Activated naive CD4-positive, alpha-beta T cell treated with anti-CD3 and anti-CD28 coated beads, Interleukin-2, amount 50 U/mL, for 16 hours (primary cell): Measurements from ENCODE around the gene GLRX.

ENCODE experiments used
- DNase-seq: peaks from one replicate; pipeline ENCODE4 v3.0.0-alpha.2; 2020

GLRX gene

GRCh38 chr5:95806687-95807086 is 15.8 kb downstream of the GLRX start:
- no peak for DNase-seq

GRCh38 chr5:95804736-95805539 is 17.6 kb downstream of the GLRX start:
- DNase-seq, result no peak

- DNase-seq, result no peak
These were observed 19.0 kb downstream of the GLRX start for GRCh38 chr5:95803271-95804148.

DNA sequence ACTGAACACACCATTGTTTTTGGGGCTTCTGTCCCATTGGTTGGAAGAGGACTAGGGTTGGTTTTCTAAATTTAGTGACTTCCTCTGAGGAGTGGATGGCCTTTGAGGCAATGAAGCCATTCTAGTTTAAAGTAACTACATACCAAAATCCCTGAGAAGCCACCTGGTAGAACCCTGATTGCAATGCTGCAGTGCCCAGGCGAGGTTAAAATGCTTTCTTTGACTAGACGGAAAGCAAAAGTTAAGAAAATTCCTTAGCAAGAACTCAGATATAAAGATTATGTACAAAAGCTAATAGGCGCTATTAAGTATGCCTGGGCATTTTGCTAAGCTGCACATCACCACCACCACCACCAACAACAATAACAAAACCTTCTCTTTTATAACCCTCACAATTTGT is 20.6 kb downstream of the GLRX start:
- no peak for DNase-seq

GRCh38 chr5:95801532-95801931 is 21.0 kb downstream of the GLRX start:
- DNase-seq, result no peak

DNA sequence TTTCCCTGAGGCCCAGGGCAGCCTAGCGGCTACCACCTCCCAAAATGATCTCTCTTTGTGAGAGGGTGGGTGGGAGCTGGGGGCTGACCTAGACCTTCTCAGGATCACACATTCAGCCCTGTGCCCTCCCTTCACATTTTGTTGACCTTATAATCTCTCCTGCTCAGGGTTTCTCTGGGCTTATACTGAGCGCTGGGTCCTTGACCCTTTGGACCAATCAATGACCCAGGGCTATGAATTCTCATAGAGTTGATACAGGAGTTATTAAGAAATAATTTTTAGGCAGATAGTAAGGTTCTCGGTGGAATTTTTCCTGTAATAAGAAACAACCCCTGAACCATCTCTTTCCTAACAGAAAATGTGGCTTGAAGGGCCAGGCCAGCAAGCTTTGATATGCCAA is 22.0 kb downstream of the GLRX start:
- DNase-seq, result no peak

DNA sequence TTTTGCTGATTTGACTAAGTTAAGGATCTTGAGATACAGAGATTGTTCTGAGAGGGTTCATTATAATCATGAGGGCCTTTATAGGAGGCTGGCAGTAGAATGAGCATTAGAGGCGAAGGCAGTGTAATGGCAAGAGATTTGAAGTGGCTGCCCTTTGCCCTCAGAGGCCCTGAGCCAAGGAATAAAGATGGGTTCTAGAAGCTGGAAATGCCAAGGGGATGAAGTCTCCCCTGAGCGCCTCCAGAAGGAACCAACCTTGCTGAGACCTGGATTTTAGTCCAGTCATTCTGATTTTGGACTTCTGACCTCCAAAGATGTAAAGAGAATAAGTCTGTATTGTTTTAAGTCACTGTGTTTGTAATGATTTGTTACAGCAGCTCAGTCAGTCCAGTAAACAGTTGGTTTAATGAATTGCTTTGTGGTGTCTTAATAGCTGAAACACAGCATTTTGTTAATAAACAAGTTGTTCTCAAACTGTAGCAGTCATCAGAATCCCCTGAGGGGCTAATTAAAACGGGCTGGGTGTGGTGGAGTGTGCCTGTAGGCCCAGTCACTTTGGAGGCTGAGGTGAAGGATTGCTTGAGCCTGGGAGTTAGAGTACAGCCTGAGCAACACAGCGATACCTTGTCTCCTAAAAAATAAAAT is 23.2 kb downstream of the GLRX start:
- DNase-seq, result no peak

- DNase-seq, result no peak
These were observed 24.0 kb downstream of the GLRX start for GRCh38 chr5:95798545-95798944.

GRCh38 chr5:95798048-95798447 is 24.5 kb downstream of the GLRX start:
- DNase-seq, result no peak

GRCh38 chr5:95797301-95797700 is 25.2 kb downstream of the GLRX start:
- no peak for DNase-seq

- no peak for DNase-seq
These were observed 28.4 kb downstream of the GLRX start for GRCh38 chr5:95794070-95794516.

- DNase-seq, result no peak
These were observed 30.8 kb downstream of the GLRX start for GRCh38 chr5:95791751-95792150.

- no peak for DNase-seq
These were observed 34.0 kb downstream of the GLRX start for GRCh38 chr5:95788493-95788892.

GRCh38 chr5:95786821-95787418 is 35.6 kb downstream of the GLRX start:
- DNase-seq, result no peak

- no peak for DNase-seq
These were observed 37.8 kb downstream of the GLRX start for GRCh38 chr5:95784514-95785302.

DNA sequence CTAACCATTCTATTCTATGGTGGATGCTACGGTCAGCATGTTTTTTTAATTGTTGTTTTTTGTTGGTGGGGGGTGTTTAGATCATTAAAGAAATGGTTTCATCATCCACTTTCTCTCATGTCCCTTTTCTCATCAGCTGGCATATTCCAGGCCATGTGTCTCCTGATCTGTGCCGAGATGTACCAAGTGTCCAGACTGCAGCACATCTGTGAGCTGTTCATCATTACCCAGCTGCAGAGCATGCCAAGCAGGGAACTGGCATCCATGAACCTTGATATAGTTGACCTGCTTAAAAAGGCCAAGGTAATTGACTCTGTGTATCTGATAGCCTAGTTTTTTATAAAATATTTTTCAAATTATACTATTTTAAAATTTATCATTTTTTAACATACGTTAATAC is 38.9 kb downstream of the GLRX start:
- no peak for DNase-seq

DNA sequence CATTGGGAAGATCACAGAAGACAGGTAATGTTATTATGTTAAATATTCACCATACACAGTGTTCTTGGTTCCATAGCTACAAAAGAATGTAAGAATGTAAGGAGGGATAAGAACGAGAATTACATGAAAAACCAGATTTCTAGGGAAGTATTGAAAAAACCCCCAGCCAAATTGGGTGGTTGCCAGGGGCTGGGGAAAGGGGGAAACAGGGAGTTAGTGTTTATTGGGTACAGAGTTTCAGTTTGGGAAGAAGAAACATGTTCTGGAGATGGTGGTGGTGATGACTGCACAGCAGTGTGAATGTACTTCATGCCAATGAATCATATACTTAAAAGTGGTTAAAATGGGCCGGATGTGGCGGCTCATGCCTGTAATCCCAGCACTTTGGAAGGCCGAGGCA is 40.3 kb downstream of the GLRX start:
- no peak for DNase-seq

DNA sequence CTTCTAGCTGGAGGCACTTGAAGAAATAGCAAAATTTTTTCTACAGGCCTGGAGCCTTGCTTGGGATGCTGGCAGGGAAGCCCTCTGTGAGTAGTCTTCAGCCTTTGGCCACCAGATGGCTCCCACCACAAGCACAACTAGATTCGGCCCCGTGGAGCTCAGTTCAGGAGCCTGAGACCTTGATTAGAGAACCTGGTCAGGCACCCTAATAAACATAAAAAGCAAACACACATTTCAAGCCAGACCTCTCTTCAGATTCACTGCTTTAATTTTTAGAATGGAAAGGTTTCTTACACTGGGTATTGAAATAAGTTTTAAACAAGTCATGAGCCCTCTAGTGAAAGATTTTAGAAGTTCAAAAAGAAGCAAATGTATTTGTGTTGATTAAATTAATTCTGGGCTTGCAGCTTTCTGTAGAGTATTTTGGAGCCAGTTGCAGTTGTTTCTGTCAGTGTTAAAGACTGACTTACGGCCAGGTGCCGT is 41.4 kb downstream of the GLRX start:
- DNase-seq, result peak; percentile 71

DNA sequence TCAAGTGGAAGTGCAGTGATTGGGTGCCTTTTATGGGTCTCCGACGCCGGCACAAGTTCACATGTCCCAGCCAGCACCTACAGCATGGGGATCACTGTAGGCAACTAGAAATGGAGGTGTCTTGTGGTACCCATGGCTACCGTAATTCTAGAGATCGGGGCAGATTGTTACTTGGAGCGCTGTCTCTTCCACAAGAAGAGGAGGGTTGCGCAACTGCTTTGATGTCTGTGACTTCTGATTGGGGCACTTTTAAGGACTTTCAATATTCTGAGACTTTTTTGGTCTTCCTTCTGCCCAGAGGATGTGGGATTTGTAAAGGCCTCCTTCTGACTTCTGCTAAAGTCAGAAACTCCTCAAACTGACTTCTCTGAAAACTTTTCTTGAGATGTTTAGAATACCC is 41.9 kb downstream of the GLRX start:
- no peak for DNase-seq

DNA sequence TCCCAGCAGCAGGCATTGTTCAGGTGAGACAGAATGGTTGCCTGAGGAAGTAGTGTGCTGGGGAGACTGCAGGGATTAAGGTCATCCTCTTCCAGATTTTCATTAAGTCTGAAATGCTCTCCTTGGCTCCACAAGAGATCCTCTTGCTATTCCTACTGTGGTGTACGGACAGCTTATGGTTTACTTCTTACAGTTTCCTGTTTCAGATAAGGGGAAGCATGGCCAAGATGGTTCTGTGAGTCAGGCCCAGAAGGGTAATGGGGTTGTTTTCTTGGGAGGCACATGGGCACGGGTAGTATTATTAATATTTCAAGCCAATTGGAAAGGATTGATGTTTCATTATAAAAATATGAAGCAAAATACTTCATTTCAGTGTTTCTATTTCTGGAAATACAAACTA is 42.9 kb downstream of the GLRX start:
- DNase-seq, result no peak

DNA sequence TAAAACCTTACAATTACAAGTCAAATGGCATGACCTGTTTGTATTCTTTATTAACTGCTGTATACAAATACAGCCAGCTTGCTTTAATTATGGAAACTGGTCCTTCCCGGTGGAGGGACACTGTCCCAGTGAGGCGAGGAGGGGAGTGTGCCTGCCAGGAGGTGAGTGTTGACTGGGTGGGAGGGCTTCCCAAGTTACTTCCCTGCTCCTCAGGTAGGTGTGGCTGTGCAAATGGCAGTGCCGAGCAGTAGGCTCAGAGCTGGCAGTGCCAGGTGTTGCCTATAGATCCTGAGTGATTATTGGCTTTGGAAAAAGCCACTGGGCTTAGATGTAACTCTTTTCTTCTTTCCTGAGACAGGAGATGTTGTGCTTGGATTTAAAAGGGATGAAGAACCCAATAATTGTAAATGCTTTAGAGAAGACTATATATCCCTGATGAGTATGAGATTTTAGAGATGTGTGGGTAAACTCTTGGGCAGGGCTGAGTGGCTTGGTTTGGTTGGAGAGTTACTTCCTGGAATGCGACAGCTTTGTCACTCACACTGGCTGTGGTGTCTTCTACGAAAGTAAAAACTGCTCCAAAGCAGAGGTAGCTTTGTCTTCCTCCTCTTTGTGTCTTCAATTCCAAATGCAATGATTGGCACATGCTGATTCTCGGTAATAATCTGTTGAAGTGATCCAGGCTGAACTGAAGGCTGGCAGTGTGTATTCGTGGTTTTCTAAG is 43.7 kb downstream of the GLRX start:
- DNase-seq, result no peak
